Transverse colon (tissue), 4 donors: ENCODE results near the gene DNAH3. TPM values are rescaled to one million over a fixed set of nuclear protein-coding genes. Genes with fewer than 3 reads are reported as not detected.

Experiments used
- DNase-seq: peaks from one replicate; pipeline ENCODE4 v3.0.0-alpha.2; 2019
- H3K27ac ChIP-seq, 4 donors: fragments of 200-600 bp; sonication (generic); 2 replicates each; pipeline ENCODE4 v1.5.1; 2016 to 2018; ENCODE audit warnings: inconsistent platforms in 4 of 4
- H3K27me3 ChIP-seq: fragments of 200-600 bp; sonication (generic); 2 replicates; pipeline ENCODE4 v1.5.1; 2017; ENCODE audit warnings: inconsistent platforms
- H3K36me3 ChIP-seq, 4 donors: fragments of 200-600 bp; sonication (generic); 2 replicates each; pipeline ENCODE4 v1.5.1; 2017 to 2019; ENCODE audit warnings: inconsistent platforms in 4 of 4
- H3K4me1 ChIP-seq, 4 donors: fragments of 200-600 bp; sonication (generic); 2 replicates each; pipeline ENCODE4 v1.5.1; 2017 to 2020; ENCODE audit warnings: inconsistent platforms in 4 of 4
- H3K4me3 ChIP-seq, 4 donors: fragments of 200-600 bp; sonication (generic); 1 replicate in 1 of 4; 2 replicates in 3 of 4; pipeline versions ENCODE4 v1.5.1 to v1.6.1; 2017 to 2019; ENCODE audit warnings: inconsistent platforms in 4 of 4
- H3K9me3 ChIP-seq, 2 donors: fragments of 200-600 bp; sonication (generic); 2 replicates each; pipeline ENCODE4 v1.5.1; 2017 to 2019; ENCODE audit warnings: inconsistent platforms in 2 of 2
- EP300 ChIP-seq: sonication (generic); formaldehyde crosslinking; IDR thresholded peaks from one replicate; pipeline ENCODE4 v1.6.1; 2017; ENCODE audit warnings: antibody characterized with exemption, low read depth
- POLR2A ChIP-seq: fragments of 450-650 bp; IDR thresholded peaks from one replicate; pipeline ENCODE4 v1.6.1; 2016; ENCODE audit warnings: antibody characterized with exemption, mild to moderate bottlenecking, moderate library complexity
- POLR2AphosphoS5 ChIP-seq, 3 donors: sonication (generic); formaldehyde crosslinking; IDR thresholded peaks; one replicate each; pipeline ENCODE4 v1.6.1; 2016; ENCODE audit warnings: antibody characterized with exemption in 3 of 3
- WGBS, 2 donors: methylation state at CpG; one replicate each; pipeline ENCODE4 v1.1.5; 2018; ENCODE audit warnings: low coverage in 1 of 2; 5-methylcytosine and 5-hydroxymethylcytosine counted together
- in situ Hi-C, 4 donors: fragments of 200-750 bp; cut with MboI; loops; one replicate each; pipeline versions ENCODE4 v1.15.0 to v1.15.1; 2017; ENCODE audit warnings: low sequenced_read_pairs in 3 of 4, low pct_ligation_motif_present in 1 of 4, low pct_unique_long_range_greater_than_20kb in 1 of 4
- intact Hi-C: fragments of 100-400 bp; cut with DNase I; formaldehyde crosslinking; loops from one replicate; pipeline ENCODE4 v1.15.1; 2023; ENCODE audit warnings: low total_unique reads
- total RNA-seq, 4 donors: library from RNA; depleted of rRNA; stranded (reverse); fragments of >200 nt; gene quantifications; one replicate each; pipeline ENCODE4 v1.1.0, GENCODE V29; 2016
- TF ChIP-seq, protein P1 (sequence below), 5 experiments: fragments of 200-600 bp in 3 of 5; fragments of 450-650 bp in 2 of 5; sonication (generic) in 3 of 5; IDR thresholded peaks; 1 replicate in 2 of 5; 2 replicates in 3 of 5; pipeline ENCODE4 v1.5.1; 2016 to 2017; ENCODE audit warnings: antibody characterized with exemption in 5 of 5, inconsistent platforms in 3 of 5, mild to moderate bottlenecking in 2 of 5, moderate library complexity in 1 of 5

The DNAH3 gene
- total RNA-seq, 4 donors from 2014 or later, result 1.1 to 28.7 (median 5.5) TPM

DNA sequence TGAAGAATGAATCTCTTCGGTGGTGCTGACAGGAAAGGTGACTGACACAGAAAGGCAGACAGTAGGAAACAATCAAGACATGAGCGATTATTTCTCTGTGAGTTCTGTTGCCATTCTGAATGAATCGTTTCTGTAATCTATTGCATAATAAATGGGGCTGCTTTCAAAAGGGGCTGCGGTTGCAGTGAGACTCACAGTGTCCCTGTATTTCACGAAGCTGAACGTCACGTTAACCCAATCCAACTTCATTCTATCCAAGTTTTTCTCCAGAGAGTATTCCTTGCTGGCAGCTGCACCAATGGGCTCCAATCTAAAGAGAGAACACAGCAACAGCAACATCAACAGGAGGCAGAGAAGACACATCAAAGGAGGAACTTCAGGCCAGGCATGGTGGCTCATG lies 75.4 kb downstream of the DNAH3 start:
- intact Hi-C loops, result no loop called here
- H3K4me1 ChIP-seq, result peaks cover 0 to 13% (median 10%) of the 10 kb centered on the region in 4 donors
- H3K36me3 ChIP-seq, result no peaks in the 10 kb centered on the region
- H3K4me3 ChIP-seq, result no peak overlapping the region
- no peaks in the 10 kb centered on the region for H3K27me3 ChIP-seq
- WGBS, 2 donors, result 90 to 96% methylated on average over 7 of the region's 7 CpGs
- TF ChIP-seq POLR2AphosphoS5 (IDR thresholded peaks at IDR 0.05), result no peak
- TF ChIP-seq EP300, result no peak
- TF ChIP-seq, protein P1, sequence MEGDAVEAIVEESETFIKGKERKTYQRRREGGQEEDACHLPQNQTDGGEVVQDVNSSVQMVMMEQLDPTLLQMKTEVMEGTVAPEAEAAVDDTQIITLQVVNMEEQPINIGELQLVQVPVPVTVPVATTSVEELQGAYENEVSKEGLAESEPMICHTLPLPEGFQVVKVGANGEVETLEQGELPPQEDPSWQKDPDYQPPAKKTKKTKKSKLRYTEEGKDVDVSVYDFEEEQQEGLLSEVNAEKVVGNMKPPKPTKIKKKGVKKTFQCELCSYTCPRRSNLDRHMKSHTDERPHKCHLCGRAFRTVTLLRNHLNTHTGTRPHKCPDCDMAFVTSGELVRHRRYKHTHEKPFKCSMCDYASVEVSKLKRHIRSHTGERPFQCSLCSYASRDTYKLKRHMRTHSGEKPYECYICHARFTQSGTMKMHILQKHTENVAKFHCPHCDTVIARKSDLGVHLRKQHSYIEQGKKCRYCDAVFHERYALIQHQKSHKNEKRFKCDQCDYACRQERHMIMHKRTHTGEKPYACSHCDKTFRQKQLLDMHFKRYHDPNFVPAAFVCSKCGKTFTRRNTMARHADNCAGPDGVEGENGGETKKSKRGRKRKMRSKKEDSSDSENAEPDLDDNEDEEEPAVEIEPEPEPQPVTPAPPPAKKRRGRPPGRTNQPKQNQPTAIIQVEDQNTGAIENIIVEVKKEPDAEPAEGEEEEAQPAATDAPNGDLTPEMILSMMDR (IDR thresholded peaks at IDR 0.05), result no peak
- no peak for TF ChIP-seq POLR2A
- H3K9me3 ChIP-seq, result no peaks in the 10 kb centered on the region
- DNase-seq, result no peak
- no peak overlapping the region for H3K27ac ChIP-seq
- in situ Hi-C loops, result no loop called here

DNA sequence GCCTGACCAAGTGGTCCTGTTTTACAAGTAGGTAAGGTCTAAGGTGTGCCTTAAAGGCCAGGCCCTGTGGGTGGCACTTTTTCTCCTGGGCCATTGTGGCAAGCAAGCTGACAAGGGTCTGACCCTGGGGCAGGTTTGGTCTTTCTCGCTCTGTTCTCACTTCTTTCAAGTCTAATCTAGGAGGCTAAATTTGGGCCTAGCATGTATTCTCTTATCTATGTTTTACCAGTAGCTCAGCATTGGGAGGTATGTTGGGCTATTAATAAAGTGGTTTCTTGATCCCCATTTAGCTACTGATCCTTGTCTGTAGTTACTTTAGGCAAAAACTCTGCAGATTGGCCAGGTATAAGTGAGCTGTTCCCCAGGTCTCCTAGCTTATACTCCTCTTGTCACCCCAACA lies 77.7 kb downstream of the DNAH3 start:
- no peak for DNase-seq
- H3K4me3 ChIP-seq, result no peak overlapping the region
- H3K27me3 ChIP-seq, result no peaks in the 10 kb centered on the region
- H3K36me3 ChIP-seq, result no peaks in the 10 kb centered on the region
- intact Hi-C loops, result no loop called here
- peaks cover 0 to 13% (median 10%) of the 10 kb centered on the region in 4 donors for H3K4me1 ChIP-seq
- H3K9me3 ChIP-seq, result no peaks in the 10 kb centered on the region
- H3K27ac ChIP-seq, result no peak overlapping the region
- 86 to 100% methylated on average over 1 of the region's 1 CpG for WGBS, 2 donors
- in situ Hi-C loops, result no loop called here
- TF ChIP-seq POLR2AphosphoS5 (IDR thresholded peaks at IDR 0.05), result no peak
- no peak for TF ChIP-seq POLR2A
- TF ChIP-seq, protein P1 (IDR thresholded peaks at IDR 0.05), result no peak
- no peak for TF ChIP-seq EP300

GRCh38 chr16:21071741-21072140 lies 78.9 kb downstream of the DNAH3 start:
- TF ChIP-seq, protein P1 (IDR thresholded peaks at IDR 0.05), result no peak
- TF ChIP-seq EP300 (no peak), POLR2A (no peak), POLR2AphosphoS5 (IDR thresholded peaks at IDR 0.05) (no peak)
- Histone ChIP-seq H3K27ac (no peak overlapping the region), H3K36me3 (no peaks in the 10 kb centered on the region), H3K4me1 (peaks cover 0 to 10% (median 9%) of the 10 kb centered on the region in 4 donors), H3K9me3 (no peaks in the 10 kb centered on the region), H3K4me3 (no peak overlapping the region), H3K27me3 (no peaks in the 10 kb centered on the region)
- DNase-seq, result no peak
- WGBS, 2 donors, result 94 to 97% methylated on average over 4 of the region's 4 CpGs
- in situ Hi-C loops (no loop called here), intact Hi-C loops (no loop called here)

- Histone ChIP-seq H3K9me3 (no peaks in the 10 kb centered on the region), H3K27ac (no peak overlapping the region), H3K27me3 (no peaks in the 10 kb centered on the region), H3K36me3 (no peaks in the 10 kb centered on the region), H3K4me3 (no peak overlapping the region), H3K4me1 (no peaks in the 10 kb centered on the region)
- 70 to 89% methylated on average over 4 of the region's 4 CpGs for WGBS, 2 donors
- in situ Hi-C loops, result no loop called here
- DNase-seq, result no peak
- no peak for TF ChIP-seq EP300
- TF ChIP-seq, protein P1 (IDR thresholded peaks at IDR 0.05), result no peak
- no peak for TF ChIP-seq POLR2AphosphoS5 (IDR thresholded peaks at IDR 0.05)
- no peak for TF ChIP-seq POLR2A
- intact Hi-C loops, result no loop called here
Measured at GRCh38 chr16:21070564-21070963, 80.1 kb downstream of the DNAH3 start.
